ENCODE data around the gene ABHD12.
"Not testable (repeated sequence)": the region's sequence is repeated elsewhere in the genome, so short reads cannot be mapped to it uniquely, and the experiment has no call there.

The ABHD12 gene

DNA sequence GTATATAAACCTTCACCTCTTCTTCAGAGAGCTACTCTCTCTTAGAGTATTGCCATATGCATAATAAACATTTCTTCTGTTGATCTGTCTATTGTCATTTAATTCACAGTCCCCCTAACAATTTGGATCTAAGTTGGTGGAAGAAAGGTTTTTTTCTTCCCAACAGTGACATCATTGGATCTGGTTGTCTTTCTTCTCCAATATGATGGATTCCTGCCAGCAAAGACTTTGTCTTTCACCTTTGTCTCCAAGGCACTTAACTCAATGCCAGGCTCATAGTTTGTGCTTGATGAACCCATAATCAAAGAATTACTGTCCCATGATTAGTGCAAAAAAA lies 39.6 kb downstream of the ABHD12 start:
- Mint-ChIP-seq H3K36me3 (ENCODE audit: low read depth) (no peaks in the 10 kb centered on the region), H3K9me3 (no peaks in the 10 kb centered on the region), H3K27me3 (no peaks in the 10 kb centered on the region), H3K27ac (no peak overlapping the region), H3K4me3 (no peak overlapping the region), H3K4me1 (ENCODE audit: low read depth) (peaks cover 20% of the 10 kb centered on the region)

DNA sequence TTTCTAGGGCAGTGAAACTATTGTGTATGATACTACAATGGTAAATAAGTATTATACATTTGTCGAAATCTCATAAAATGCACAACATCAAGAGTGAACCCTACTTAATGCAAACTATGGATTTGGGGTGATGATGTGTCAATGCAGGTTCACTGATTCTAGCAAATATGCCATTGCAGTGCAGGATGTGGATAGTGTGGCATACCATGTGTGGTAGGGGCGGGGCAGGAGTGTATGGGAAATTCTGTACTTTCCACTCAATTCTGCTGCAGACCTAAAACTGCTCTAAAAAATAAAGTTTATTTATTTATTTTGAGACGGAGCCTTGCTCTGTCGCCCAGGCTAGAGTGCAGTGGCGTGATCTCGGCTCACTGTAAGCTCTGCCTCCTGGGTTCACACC lies 44.3 kb downstream of the ABHD12 start:
- H3K36me3 Mint-ChIP-seq (ENCODE audit: low read depth): peaks cover 5% of the 10 kb centered on the region
- no peaks in the 10 kb centered on the region for H3K9me3 Mint-ChIP-seq
- H3K4me3 Mint-ChIP-seq: no peak overlapping the region
- H3K4me1 Mint-ChIP-seq (ENCODE audit: low read depth): peaks cover 39% of the 10 kb centered on the region
- no peaks in the 10 kb centered on the region for H3K27me3 Mint-ChIP-seq
- peak overlapping the region; percentile 66 for H3K27ac Mint-ChIP-seq

- Mint-ChIP-seq H3K36me3 (ENCODE audit: low read depth) (peaks cover 5% of the 10 kb centered on the region), H3K4me3 (no peak overlapping the region), H3K27ac (no peak overlapping the region), H3K9me3 (no peaks in the 10 kb centered on the region), H3K4me1 (ENCODE audit: low read depth) (peaks cover 41% of the 10 kb centered on the region), H3K27me3 (no peaks in the 10 kb centered on the region)
These were observed 44.9 kb downstream of the ABHD12 start for GRCh38 chr20:25345721-25346120.

- Mint-ChIP-seq H3K9me3 (no peaks in the 10 kb centered on the region), H3K36me3 (ENCODE audit: low read depth) (peaks cover 5% of the 10 kb centered on the region), H3K27me3 (no peaks in the 10 kb centered on the region), H3K4me3 (no peak overlapping the region), H3K27ac (no peak overlapping the region), H3K4me1 (ENCODE audit: low read depth) (peaks cover 46% of the 10 kb centered on the region)
These were observed 46.0 kb downstream of the ABHD12 start for GRCh38 chr20:25344634-25345033.

- Mint-ChIP-seq H3K27ac (no peak overlapping the region), H3K9me3 (no peaks in the 10 kb centered on the region), H3K4me3 (no peak overlapping the region), H3K4me1 (ENCODE audit: low read depth) (peaks cover 45% of the 10 kb centered on the region), H3K27me3 (no peaks in the 10 kb centered on the region), H3K36me3 (ENCODE audit: low read depth) (peaks cover 15% of the 10 kb centered on the region)
These were observed 48.6 kb downstream of the ABHD12 start for GRCh38 chr20:25341716-25342680.

GRCh38 chr20:25340380-25340779 lies 50.3 kb downstream of the ABHD12 start:
- no peak overlapping the region for H3K27ac Mint-ChIP-seq
- H3K9me3 Mint-ChIP-seq: peaks cover 3% of the 10 kb centered on the region
- H3K4me1 Mint-ChIP-seq (ENCODE audit: low read depth): peaks cover 32% of the 10 kb centered on the region
- H3K27me3 Mint-ChIP-seq: no peaks in the 10 kb centered on the region
- H3K36me3 Mint-ChIP-seq (ENCODE audit: low read depth): peaks cover 19% of the 10 kb centered on the region
- H3K4me3 Mint-ChIP-seq: no peak overlapping the region

DNA sequence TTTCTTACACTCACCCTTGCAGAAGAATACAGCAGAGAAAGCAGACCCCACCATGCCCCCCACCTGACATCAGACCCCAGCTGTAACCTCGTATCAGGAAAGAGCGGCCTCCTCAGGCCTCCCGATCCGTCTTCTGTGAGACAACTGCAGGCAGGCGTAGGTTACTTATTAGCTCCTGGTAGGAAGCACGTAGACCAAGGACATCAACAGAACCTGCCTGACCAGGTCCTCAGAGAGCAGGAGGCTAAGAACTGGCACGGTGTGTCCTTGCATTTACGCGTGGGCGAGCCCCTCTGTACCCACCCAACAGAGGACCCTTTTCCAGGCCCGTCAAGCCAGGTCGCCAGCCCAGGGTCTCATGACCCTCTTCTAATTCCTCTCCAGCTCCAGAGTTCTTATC lies 51.0 kb downstream of the ABHD12 start:
- H3K4me1 Mint-ChIP-seq (ENCODE audit: low read depth): peaks cover 26% of the 10 kb centered on the region

DNA sequence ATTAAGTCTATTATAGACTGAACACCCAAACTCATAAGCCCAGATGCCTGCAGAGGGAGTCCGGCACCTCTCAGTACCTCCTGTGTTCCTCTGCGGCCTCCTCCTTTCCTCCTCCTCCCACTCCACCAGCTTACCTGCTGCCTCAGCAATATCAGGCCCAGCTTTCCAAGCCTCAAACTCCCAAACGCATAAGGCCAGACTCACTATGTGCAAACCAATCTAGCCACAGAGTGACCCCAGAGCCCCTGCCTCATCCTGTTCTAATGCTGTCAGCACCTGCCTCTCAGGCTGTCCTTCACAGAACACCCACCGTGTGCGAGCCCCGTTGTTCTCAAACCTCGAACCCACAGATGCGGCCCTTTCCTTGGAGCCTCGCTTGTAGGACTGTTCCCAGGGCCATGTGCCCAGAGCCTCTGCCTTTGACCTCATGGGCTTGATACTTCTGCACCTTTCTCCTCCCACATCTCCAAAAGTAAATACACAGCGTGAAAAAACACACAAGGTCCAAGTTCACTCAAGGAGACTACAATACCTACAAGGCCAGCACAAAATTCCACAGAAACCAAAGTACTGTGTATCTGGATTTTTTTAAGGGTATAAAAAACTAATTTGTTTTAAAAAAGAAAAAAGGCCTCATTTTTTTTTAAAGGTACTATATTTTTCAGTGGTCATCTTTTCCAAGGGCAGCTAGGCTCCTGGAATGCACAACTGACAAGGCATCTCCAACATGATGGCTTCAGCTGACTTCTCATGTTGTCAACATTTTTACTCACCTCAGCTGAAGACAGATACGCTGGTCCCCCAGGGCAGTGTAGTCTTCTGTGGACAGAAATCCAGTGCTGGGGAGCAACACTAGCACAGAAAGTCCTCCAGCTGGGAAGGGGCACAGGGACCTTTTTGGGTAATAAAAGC lies 52.3 kb downstream of the ABHD12 start:
- Mint-ChIP-seq H3K27ac (no peak overlapping the region), H3K9me3 (peaks cover 3% of the 10 kb centered on the region), H3K4me3 (no peak overlapping the region), H3K36me3 (ENCODE audit: low read depth) (peaks cover 14% of the 10 kb centered on the region), H3K27me3 (no peaks in the 10 kb centered on the region), H3K4me1 (ENCODE audit: low read depth) (peaks cover 17% of the 10 kb centered on the region)

More for the DNA sequence above, 51.0 kb downstream of the ABHD12 start:
- H3K9me3 Mint-ChIP-seq: peaks cover 3% of the 10 kb centered on the region
- peaks cover 16% of the 10 kb centered on the region for H3K36me3 Mint-ChIP-seq (ENCODE audit: low read depth)
- H3K27me3 Mint-ChIP-seq: no peaks in the 10 kb centered on the region
- H3K4me3 Mint-ChIP-seq: no peak overlapping the region
- no peak overlapping the region for H3K27ac Mint-ChIP-seq

- peaks cover 10% of the 10 kb centered on the region for H3K4me1 Mint-ChIP-seq (ENCODE audit: low read depth)
- peak overlapping the region; percentile 11 for H3K27ac Mint-ChIP-seq
- H3K27me3 Mint-ChIP-seq: no peaks in the 10 kb centered on the region
- peaks cover 3% of the 10 kb centered on the region for H3K9me3 Mint-ChIP-seq
- H3K36me3 Mint-ChIP-seq (ENCODE audit: low read depth): peaks cover 14% of the 10 kb centered on the region
- H3K4me3 Mint-ChIP-seq: no peak overlapping the region
These were observed 53.8 kb downstream of the ABHD12 start for GRCh38 chr20:25336561-25337422.

GRCh38 chr20:25334972-25335371 lies 55.7 kb downstream of the ABHD12 start:
- not testable (repeated sequence) for H3K4me1 Mint-ChIP-seq (ENCODE audit: low read depth); H3K4me3 Mint-ChIP-seq; H3K27me3 Mint-ChIP-seq; H3K27ac Mint-ChIP-seq; H3K9me3 Mint-ChIP-seq
- peaks cover 14% of the 10 kb centered on the region for H3K36me3 Mint-ChIP-seq (ENCODE audit: low read depth)

- Mint-ChIP-seq H3K36me3 (ENCODE audit: low read depth) (no peaks in the 10 kb centered on the region), H3K4me3 (no peak overlapping the region), H3K27me3 (no peaks in the 10 kb centered on the region), H3K4me1 (ENCODE audit: low read depth) (peaks cover 18% of the 10 kb centered on the region), H3K27ac (no peak overlapping the region), H3K9me3 (no peaks in the 10 kb centered on the region)
These were observed 61.6 kb downstream of the ABHD12 start for GRCh38 chr20:25328954-25329498.

DNA sequence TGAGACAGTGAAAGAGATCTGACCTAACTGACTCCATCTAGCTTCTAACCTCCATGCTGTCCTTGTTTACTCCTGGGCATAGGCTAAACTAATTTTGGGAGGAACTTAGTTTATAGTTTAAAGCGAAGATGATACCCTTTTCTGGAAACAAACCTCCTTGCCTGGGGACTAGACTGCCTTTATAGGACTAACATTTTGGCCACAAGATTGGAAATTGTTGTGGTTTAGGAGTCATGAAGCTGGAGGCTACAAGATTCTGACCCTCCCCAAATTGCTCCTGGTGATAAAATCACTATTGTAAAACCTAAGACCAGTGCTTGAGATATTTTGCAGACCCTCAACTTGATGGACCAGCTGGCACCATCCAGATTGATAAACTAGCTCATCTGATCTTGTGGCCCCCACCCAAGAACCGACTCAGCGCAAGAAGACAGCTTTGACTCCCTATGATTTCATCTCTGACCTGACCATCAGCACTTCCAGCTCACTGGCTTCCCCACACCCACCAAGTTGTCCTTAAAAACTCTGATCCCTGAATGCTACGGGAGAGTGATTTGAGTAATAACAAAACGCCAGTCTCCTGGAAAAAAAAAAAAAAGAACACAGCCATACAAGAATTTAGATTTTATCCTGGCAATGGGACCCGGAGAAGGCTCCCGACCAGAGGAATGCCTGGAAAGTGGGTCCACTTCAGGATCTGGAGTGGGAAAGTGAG lies 63.0 kb downstream of the ABHD12 start:
- Mint-ChIP-seq H3K27me3 (no peaks in the 10 kb centered on the region), H3K9me3 (no peaks in the 10 kb centered on the region), H3K4me3 (no peak overlapping the region), H3K27ac (no peak overlapping the region), H3K4me1 (ENCODE audit: low read depth) (peaks cover 28% of the 10 kb centered on the region), H3K36me3 (ENCODE audit: low read depth) (peaks cover 8% of the 10 kb centered on the region)

- peaks cover 15% of the 10 kb centered on the region for H3K36me3 Mint-ChIP-seq (ENCODE audit: low read depth)
- H3K4me3 Mint-ChIP-seq: no peak overlapping the region
- H3K27me3 Mint-ChIP-seq: no peaks in the 10 kb centered on the region
- no peak overlapping the region for H3K27ac Mint-ChIP-seq
- H3K9me3 Mint-ChIP-seq: no peaks in the 10 kb centered on the region
- peaks cover 30% of the 10 kb centered on the region for H3K4me1 Mint-ChIP-seq (ENCODE audit: low read depth)
These were observed 64.6 kb downstream of the ABHD12 start for GRCh38 chr20:25325997-25326396.

DNA sequence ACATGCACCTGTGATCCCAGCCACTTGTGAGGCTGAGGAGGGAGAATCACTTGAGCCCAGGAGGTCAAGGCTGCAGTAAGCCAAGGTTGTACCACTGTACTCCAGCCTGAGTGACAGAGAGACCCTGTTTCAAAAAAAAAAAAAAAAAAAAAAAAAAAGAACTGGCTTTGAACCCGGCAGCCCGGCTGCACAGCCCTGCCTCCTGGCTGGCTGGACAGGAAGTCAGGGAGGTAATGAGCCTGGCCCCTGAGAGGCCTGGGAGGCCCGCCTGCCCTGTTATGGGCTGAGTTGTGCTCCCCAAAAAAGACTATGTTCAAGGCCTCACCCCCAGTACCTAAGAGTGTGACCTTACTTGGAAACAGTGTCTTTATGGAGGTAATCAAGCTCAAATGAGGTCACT lies 65.6 kb downstream of the ABHD12 start:
- Mint-ChIP-seq H3K27me3 (no peaks in the 10 kb centered on the region), H3K9me3 (no peaks in the 10 kb centered on the region), H3K36me3 (ENCODE audit: low read depth) (peaks cover 15% of the 10 kb centered on the region), H3K27ac (no peak overlapping the region), H3K4me1 (ENCODE audit: low read depth) (peaks cover 28% of the 10 kb centered on the region), H3K4me3 (no peak overlapping the region)
